ENCODE results near the gene GNG12.

The GNG12 gene

DNA sequence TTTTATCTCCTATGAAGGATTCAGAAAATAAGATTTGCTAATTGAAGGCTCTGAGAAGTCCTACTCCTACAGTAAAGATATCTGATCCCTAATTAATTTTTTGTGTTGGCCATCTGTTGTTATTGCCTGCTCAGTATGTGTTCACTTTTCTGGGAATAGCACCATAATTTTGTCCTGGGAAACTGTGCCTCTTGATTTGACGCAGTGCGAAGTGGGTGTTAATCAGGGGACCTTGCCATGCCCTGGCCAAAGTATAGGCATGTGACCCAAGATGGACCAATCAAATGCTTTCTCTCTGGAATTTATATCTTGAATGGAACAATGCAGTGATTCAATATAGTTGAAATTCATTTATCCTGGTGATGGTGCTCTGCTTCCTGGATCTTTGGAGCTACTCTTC is 30.4 kb upstream of the GNG12 start:
- DNase-seq (ENCODE audit: low spot score) = no peak
- Histone ChIP-seq H3K4me3 (no peak overlapping the region), H3K27ac (no peak overlapping the region)
- TF ChIP-seq, protein P1, sequence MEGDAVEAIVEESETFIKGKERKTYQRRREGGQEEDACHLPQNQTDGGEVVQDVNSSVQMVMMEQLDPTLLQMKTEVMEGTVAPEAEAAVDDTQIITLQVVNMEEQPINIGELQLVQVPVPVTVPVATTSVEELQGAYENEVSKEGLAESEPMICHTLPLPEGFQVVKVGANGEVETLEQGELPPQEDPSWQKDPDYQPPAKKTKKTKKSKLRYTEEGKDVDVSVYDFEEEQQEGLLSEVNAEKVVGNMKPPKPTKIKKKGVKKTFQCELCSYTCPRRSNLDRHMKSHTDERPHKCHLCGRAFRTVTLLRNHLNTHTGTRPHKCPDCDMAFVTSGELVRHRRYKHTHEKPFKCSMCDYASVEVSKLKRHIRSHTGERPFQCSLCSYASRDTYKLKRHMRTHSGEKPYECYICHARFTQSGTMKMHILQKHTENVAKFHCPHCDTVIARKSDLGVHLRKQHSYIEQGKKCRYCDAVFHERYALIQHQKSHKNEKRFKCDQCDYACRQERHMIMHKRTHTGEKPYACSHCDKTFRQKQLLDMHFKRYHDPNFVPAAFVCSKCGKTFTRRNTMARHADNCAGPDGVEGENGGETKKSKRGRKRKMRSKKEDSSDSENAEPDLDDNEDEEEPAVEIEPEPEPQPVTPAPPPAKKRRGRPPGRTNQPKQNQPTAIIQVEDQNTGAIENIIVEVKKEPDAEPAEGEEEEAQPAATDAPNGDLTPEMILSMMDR (IDR thresholded peaks at IDR 0.05) = no peak

GRCh38 chr1:67862685-67863084 is 29.4 kb upstream of the GNG12 start:
- Histone ChIP-seq H3K27ac (no peak overlapping the region), H3K4me3 (no peak overlapping the region)
- DNase-seq (ENCODE audit: low spot score) = no peak
- TF ChIP-seq, protein P1 (IDR thresholded peaks at IDR 0.05) = no peak

- TF ChIP-seq, protein P1 (IDR thresholded peaks at IDR 0.05) = no peak
- no peak overlapping the region for H3K4me3 ChIP-seq
- no peak for DNase-seq (ENCODE audit: low spot score)
- no peak overlapping the region for H3K27ac ChIP-seq
Measured at GRCh38 chr1:67861856-67862516, 28.7 kb upstream of the GNG12 start.

DNA sequence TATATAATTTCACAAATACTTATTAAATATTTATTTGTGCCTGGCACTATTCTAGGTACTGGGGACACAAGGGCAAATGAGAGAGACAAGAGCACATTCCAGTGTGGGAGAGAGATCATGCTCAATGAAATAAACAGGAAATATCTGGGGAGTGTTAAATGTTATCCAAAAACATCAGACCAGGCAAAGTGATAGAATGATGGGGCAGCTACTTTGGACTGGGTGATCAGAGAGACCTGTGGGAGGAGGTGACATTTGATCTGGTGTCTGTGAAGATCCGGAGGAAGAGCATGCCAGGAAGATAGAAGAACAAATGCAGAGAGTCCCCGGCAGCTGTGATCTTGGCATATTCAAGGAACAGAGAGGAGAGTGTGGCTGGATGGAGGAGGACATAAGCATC is 27.5 kb upstream of the GNG12 start:
- Histone ChIP-seq H3K27ac (no peak overlapping the region), H3K4me3 (no peak overlapping the region)
- TF ChIP-seq, protein P1 (IDR thresholded peaks at IDR 0.05) = no peak
- no peak for DNase-seq (ENCODE audit: low spot score)

DNA sequence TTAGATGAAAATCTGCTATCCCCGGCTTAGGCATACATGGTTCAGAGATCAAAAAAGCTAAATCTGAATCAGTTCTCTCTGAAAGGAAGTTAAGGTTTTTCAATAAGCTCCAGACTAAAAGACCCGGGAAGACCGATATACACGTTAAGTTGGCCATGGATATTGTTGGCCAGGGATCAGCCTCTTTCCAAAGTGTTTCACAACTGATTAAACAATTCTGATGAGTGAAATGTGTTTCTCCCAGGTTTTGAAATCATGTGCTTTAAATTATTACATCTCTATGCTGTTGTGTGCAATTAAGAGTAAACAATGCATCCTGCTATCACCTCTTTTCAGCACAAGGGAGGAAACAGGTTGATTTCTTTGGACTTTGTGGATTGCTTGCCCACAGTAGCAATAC is 23.7 kb upstream of the GNG12 start:
- no peak overlapping the region for H3K4me3 ChIP-seq
- no peak for DNase-seq (ENCODE audit: low spot score)
- no peak overlapping the region for H3K27ac ChIP-seq
- TF ChIP-seq, protein P1 (IDR thresholded peaks at IDR 0.05) = no peak

GRCh38 chr1:67855961-67856360 is 22.7 kb upstream of the GNG12 start:
- H3K4me3 ChIP-seq = no peak overlapping the region
- H3K27ac ChIP-seq = no peak overlapping the region
- TF ChIP-seq, protein P1 (IDR thresholded peaks at IDR 0.05) = no peak
- DNase-seq (ENCODE audit: low spot score) = no peak

GRCh38 chr1:67855444-67855843 is 22.2 kb upstream of the GNG12 start:
- no peak for DNase-seq (ENCODE audit: low spot score)
- Histone ChIP-seq H3K4me3 (no peak overlapping the region), H3K27ac (no peak overlapping the region)
- TF ChIP-seq, protein P1 (IDR thresholded peaks at IDR 0.05) = no peak
